Liver (tissue), 9 donors: Measurements from ENCODE around the gene CDX1. TPM values are rescaled to one million over a fixed set of nuclear protein-coding genes. Genes with fewer than 3 reads are reported as not detected.

Experiments
- DNase-seq: peaks from one replicate; pipeline ENCODE4 v3.0.0-alpha.2; 2017; ENCODE audit warnings: low spot score
- H3K27ac ChIP-seq, 2 donors: one replicate each; pipeline ENCODE4 v1.7.0; 2013; ENCODE audit warnings: inconsistent platforms in 2 of 2, low read length in 2 of 2, control low read depth in 1 of 2, low read depth in 1 of 2, mild to moderate bottlenecking in 1 of 2
- H3K27me3 ChIP-seq, 4 donors: one replicate each; pipeline versions ENCODE4 v1.6.1 to v1.7.0; 2013; ENCODE audit warnings: low read length in 3 of 4, inconsistent platforms in 1 of 4, mild to moderate bottlenecking in 1 of 4, moderate library complexity in 1 of 4; ENCODE audit not compliant: control insufficient read depth in 4 of 4, insufficient read depth in 4 of 4
- H3K36me3 ChIP-seq, 4 donors: one replicate each; pipeline versions ENCODE4 v1.6.1 to v1.7.0; 2013; ENCODE audit warnings: low read length in 3 of 4, mild to moderate bottlenecking in 3 of 4, low read depth in 1 of 4, moderate library complexity in 1 of 4; ENCODE audit not compliant: control insufficient read depth in 4 of 4, insufficient read depth in 3 of 4
- H3K4me1 ChIP-seq, 4 donors: one replicate each; pipeline versions ENCODE4 v1.6.1 to v1.7.0; 2013; ENCODE audit warnings: low read length in 3 of 4, mild to moderate bottlenecking in 3 of 4, moderate library complexity in 1 of 4; ENCODE audit not compliant: control insufficient read depth in 4 of 4, insufficient read depth in 4 of 4
- H3K4me3 ChIP-seq, 3 donors: one replicate each; pipeline versions ENCODE4 v1.6.1 to v1.7.0; 2013; ENCODE audit warnings: low read length in 3 of 3, control low read depth in 1 of 3, low read depth in 1 of 3, mild to moderate bottlenecking in 1 of 3
- H3K9ac ChIP-seq, 2 donors: one replicate each; pipeline ENCODE4 v1.7.0; 2013; ENCODE audit warnings: low read length in 2 of 2, mild to moderate bottlenecking in 2 of 2, moderate library complexity in 2 of 2, control low read depth in 1 of 2, low read depth in 1 of 2
- H3K9me3 ChIP-seq, 4 donors: one replicate each; pipeline versions ENCODE4 v1.6.1 to v1.7.0; 2013; ENCODE audit warnings: low read length in 3 of 4; ENCODE audit not compliant: control insufficient read depth in 4 of 4
- EGR1 ChIP-seq, 2 donors: IDR thresholded peaks; 2 replicates each; pipeline ENCODE4 v1.6.1; 2016 to 2018; ENCODE audit warnings: antibody characterized with exemption in 2 of 2, low read depth in 2 of 2
- FOXA1 ChIP-seq: IDR thresholded peaks from 2 replicates; pipeline ENCODE4 v1.6.1; 2016; ENCODE audit warnings: antibody characterized with exemption
- FOXA2 ChIP-seq: IDR thresholded peaks from 2 replicates; pipeline ENCODE4 v1.6.1; 2016; ENCODE audit warnings: antibody characterized with exemption
- GABPA ChIP-seq, 2 donors: IDR thresholded peaks in 1 of 2; conservative IDR thresholded peaks in 1 of 2; 2 replicates each; pipeline ENCODE4 v1.6.1; 2016; ENCODE audit warnings: antibody characterized with exemption in 2 of 2, mild to moderate bottlenecking in 1 of 2, moderate library complexity in 1 of 2
- HNF4A ChIP-seq, 2 donors: conservative IDR thresholded peaks; 2 replicates each; pipeline ENCODE4 v1.6.1; 2016; ENCODE audit warnings: antibody characterized with exemption in 2 of 2, mild to moderate bottlenecking in 2 of 2
- HNF4G ChIP-seq: IDR thresholded peaks from 2 replicates; pipeline ENCODE4 v1.6.1; 2016; ENCODE audit warnings: antibody characterized with exemption
- JUND ChIP-seq, 2 donors: IDR thresholded peaks; 2 replicates each; pipeline ENCODE4 v1.6.1; 2016; ENCODE audit warnings: antibody characterized with exemption in 2 of 2
- NR2F2 ChIP-seq: IDR thresholded peaks from 2 replicates; pipeline ENCODE4 v1.6.1; 2016; ENCODE audit warnings: antibody characterized with exemption
- RAD21 ChIP-seq, 2 donors: IDR thresholded peaks; 2 replicates each; pipeline ENCODE4 v1.6.1; 2016; ENCODE audit warnings: antibody characterized with exemption in 2 of 2, mild to moderate bottlenecking in 2 of 2
- RXRA ChIP-seq, 2 donors: IDR thresholded peaks; 2 replicates each; pipeline ENCODE4 v1.6.1; 2017 to 2018; ENCODE audit warnings: antibody characterized with exemption in 2 of 2, mild to moderate bottlenecking in 1 of 2
- SP1 ChIP-seq: IDR thresholded peaks from 2 replicates; pipeline ENCODE4 v1.6.1; 2018; ENCODE audit warnings: antibody characterized with exemption, mild to moderate bottlenecking
- TAF1 ChIP-seq: conservative IDR thresholded peaks from 2 replicates; pipeline ENCODE4 v1.6.1; 2016; ENCODE audit warnings: antibody characterized with exemption, mild to moderate bottlenecking
- YY1 ChIP-seq: IDR thresholded peaks from 2 replicates; pipeline ENCODE4 v1.6.1; 2016; ENCODE audit warnings: antibody characterized with exemption, mild to moderate bottlenecking
- WGBS: extraction: QIAGEN DNeasy Blood & Tissue Kit; methylation state at CpG from one replicate; pipeline ENCODE4 v1.1.7; 2013; 5-methylcytosine and 5-hydroxymethylcytosine counted together
- polyA plus RNA-seq, 2 donors: library from polyadenylated mRNA; stranded (reverse) in 1 of 2; unstranded in 1 of 2; fragments of 200-250 nt in 1 of 2; fragments of >200 nt in 1 of 2; fragmentation: Nextera tagmentation in 1 of 2; extraction: Ambion mirVana in 1 of 2; gene quantifications; one replicate each; pipeline versions ENCODE4 v1.2.1 to v1.2.3, GENCODE V29; 2013 to 2015
- total RNA-seq, 2 donors: library from RNA; depleted of rRNA; stranded (reverse); fragments of >200 nt; gene quantifications; one replicate each; pipeline ENCODE4 v1.2.3, GENCODE V29; 2014
- TF ChIP-seq, protein P1 (sequence below): IDR thresholded peaks from 2 replicates; pipeline ENCODE4 v1.6.1; 2016; ENCODE audit warnings: antibody characterized with exemption
- TF ChIP-seq, protein P2 (sequence below): IDR thresholded peaks from 2 replicates; pipeline ENCODE4 v1.6.1; 2016; ENCODE audit warnings: antibody characterized with exemption
- TF ChIP-seq, protein P3 (sequence below): IDR thresholded peaks from 2 replicates; pipeline ENCODE4 v1.6.1; 2016; ENCODE audit warnings: antibody characterized with exemption
- TF ChIP-seq, protein P4 (sequence below): IDR thresholded peaks from 2 replicates; pipeline ENCODE4 v1.6.1; 2016; ENCODE audit warnings: antibody characterized with exemption, mild to moderate bottlenecking
- TF ChIP-seq, protein P5 (sequence below): fragments of 150-350 bp; IDR thresholded peaks from 2 replicates; pipeline ENCODE4 v1.5.1; 2017; ENCODE audit warnings: improper control_type of control experiment, low read depth, low read length; ENCODE audit not compliant: missing input control
- donor health status: healthy.
- donor health status: healthy.
- donor health status: healthy.
- donor health status: healthy.
- donor health status: healthy.

Gene CDX1
- total and polyA plus RNA-seq, 4 donors = not detected

DNA sequence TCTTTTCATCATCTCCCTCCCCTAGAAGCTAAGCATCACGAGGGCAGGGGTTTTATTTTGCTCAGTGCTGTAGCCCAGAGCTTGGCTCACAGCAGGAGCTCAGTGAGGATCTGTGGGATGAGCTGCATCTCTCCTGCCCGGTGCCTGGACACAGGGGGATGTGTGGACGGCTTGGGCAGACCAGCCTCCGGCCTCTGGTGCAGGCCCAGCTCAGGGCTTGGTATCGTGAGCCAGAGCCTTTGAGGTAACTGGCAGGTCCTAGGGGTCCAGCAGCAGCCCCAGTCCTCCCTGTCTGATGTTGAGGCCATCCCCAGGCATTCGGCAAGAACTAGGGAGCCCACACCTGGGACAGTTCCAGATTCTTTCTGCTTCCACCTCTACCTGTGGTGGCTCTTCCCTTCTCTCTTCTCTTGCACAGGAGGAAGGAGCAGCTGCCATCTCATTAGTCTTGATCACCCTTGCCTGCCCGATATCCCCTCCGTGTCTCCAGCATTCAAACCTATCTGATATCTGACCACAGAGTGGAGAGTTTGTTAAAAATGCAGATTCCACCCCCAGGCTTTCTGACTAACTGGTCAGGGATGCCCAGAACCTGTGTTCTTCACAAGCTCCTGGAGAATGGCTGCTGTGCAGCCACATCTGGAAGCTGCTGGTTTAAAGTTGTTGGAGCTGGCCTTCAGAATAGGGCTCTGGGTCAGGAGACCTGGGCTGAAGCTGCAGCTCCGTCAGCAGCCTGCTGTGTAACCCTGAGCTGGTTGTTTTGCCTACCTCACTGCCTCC lies 15.4 kb downstream of the CDX1 start (continued):
- TF ChIP-seq YY1 = no peak
- no peak for TF ChIP-seq TAF1
- TF ChIP-seq FOXA2 = no peak
- no peak for TF ChIP-seq JUND (IDR thresholded peaks at IDR 0.05)
- TF ChIP-seq, protein P1, sequence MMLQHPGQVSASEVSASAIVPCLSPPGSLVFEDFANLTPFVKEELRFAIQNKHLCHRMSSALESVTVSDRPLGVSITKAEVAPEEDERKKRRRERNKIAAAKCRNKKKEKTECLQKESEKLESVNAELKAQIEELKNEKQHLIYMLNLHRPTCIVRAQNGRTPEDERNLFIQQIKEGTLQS = no peak

DNA sequence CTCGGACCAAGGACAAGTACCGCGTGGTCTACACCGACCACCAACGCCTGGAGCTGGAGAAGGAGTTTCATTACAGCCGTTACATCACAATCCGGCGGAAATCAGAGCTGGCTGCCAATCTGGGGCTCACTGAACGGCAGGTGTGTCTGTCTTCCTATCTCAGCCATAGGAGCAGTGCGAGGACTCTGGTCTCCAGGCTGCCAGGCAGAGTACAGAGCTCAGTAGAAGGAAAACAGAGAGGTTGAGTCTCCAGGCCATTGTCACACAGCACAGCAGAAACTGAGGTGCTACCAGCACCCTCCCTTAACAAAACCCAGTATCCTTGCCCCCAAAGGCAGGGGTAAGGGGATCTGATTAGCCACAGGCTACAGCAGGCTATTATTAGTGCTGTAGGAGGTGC lies 16.2 kb downstream of the CDX1 start:
- 84% methylated on average over 10 of the region's 10 CpGs for WGBS

More for the DNA sequence above, 16.2 kb downstream of the CDX1 start:
- TF ChIP-seq, protein P2, sequence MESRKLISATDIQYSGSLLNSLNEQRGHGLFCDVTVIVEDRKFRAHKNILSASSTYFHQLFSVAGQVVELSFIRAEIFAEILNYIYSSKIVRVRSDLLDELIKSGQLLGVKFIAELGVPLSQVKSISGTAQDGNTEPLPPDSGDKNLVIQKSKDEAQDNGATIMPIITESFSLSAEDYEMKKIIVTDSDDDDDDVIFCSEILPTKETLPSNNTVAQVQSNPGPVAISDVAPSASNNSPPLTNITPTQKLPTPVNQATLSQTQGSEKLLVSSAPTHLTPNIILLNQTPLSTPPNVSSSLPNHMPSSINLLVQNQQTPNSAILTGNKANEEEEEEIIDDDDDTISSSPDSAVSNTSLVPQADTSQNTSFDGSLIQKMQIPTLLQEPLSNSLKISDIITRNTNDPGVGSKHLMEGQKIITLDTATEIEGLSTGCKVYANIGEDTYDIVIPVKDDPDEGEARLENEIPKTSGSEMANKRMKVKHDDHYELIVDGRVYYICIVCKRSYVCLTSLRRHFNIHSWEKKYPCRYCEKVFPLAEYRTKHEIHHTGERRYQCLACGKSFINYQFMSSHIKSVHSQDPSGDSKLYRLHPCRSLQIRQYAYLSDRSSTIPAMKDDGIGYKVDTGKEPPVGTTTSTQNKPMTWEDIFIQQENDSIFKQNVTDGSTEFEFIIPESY = no peak
- TF ChIP-seq FOXA1 (no peak), SP1 (no peak), FOXA2 (no peak), EGR1 (IDR thresholded peaks at IDR 0.05; ENCODE audit: low read depth in 2 of 2) (no peak), NR2F2 (no peak), HNF4A (conservative IDR thresholded peaks at IDR 0.05) (no peak), RXRA (IDR thresholded peaks at IDR 0.05) (no peak), GABPA (IDR thresholded peaks at IDR 0.05 in 1 of 2, conservative IDR thresholded peaks at IDR 0.05 in 1 of 2) (no peak), HNF4G (no peak), RAD21 (IDR thresholded peaks at IDR 0.05) (no peak), TAF1 (no peak), YY1 (no peak)
- TF ChIP-seq, protein P3, sequence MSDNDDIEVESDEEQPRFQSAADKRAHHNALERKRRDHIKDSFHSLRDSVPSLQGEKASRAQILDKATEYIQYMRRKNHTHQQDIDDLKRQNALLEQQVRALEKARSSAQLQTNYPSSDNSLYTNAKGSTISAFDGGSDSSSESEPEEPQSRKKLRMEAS = no peak
- TF ChIP-seq, protein P1 = no peak
- TF ChIP-seq, protein P4, sequence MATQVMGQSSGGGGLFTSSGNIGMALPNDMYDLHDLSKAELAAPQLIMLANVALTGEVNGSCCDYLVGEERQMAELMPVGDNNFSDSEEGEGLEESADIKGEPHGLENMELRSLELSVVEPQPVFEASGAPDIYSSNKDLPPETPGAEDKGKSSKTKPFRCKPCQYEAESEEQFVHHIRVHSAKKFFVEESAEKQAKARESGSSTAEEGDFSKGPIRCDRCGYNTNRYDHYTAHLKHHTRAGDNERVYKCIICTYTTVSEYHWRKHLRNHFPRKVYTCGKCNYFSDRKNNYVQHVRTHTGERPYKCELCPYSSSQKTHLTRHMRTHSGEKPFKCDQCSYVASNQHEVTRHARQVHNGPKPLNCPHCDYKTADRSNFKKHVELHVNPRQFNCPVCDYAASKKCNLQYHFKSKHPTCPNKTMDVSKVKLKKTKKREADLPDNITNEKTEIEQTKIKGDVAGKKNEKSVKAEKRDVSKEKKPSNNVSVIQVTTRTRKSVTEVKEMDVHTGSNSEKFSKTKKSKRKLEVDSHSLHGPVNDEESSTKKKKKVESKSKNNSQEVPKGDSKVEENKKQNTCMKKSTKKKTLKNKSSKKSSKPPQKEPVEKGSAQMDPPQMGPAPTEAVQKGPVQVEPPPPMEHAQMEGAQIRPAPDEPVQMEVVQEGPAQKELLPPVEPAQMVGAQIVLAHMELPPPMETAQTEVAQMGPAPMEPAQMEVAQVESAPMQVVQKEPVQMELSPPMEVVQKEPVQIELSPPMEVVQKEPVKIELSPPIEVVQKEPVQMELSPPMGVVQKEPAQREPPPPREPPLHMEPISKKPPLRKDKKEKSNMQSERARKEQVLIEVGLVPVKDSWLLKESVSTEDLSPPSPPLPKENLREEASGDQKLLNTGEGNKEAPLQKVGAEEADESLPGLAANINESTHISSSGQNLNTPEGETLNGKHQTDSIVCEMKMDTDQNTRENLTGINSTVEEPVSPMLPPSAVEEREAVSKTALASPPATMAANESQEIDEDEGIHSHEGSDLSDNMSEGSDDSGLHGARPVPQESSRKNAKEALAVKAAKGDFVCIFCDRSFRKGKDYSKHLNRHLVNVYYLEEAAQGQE = no peak
- TF ChIP-seq, protein P5, sequence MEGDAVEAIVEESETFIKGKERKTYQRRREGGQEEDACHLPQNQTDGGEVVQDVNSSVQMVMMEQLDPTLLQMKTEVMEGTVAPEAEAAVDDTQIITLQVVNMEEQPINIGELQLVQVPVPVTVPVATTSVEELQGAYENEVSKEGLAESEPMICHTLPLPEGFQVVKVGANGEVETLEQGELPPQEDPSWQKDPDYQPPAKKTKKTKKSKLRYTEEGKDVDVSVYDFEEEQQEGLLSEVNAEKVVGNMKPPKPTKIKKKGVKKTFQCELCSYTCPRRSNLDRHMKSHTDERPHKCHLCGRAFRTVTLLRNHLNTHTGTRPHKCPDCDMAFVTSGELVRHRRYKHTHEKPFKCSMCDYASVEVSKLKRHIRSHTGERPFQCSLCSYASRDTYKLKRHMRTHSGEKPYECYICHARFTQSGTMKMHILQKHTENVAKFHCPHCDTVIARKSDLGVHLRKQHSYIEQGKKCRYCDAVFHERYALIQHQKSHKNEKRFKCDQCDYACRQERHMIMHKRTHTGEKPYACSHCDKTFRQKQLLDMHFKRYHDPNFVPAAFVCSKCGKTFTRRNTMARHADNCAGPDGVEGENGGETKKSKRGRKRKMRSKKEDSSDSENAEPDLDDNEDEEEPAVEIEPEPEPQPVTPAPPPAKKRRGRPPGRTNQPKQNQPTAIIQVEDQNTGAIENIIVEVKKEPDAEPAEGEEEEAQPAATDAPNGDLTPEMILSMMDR = no peak
- Histone ChIP-seq H3K9ac (no peak overlapping the region), H3K36me3 (no peaks in the 10 kb centered on the region), H3K27me3 (no peaks in the 10 kb centered on the region), H3K4me1 (peaks cover 8 to 26% (median 15%) of the 10 kb centered on the region in 4 donors), H3K4me3 (no peak overlapping the region), H3K9me3 (no peaks in the 10 kb centered on the region), H3K27ac (no peak overlapping the region)
- no peak for DNase-seq
